HG03571 (cell line): ENCODE results near the gene CLOCK.

Experiments used
- ATAC-seq: cut with Tn5 transposase; IDR thresholded peaks from one replicate; pipeline ENCODE4 v1.9.1; 2021; ENCODE audit not compliant: unreplicated experiment

Gene CLOCK

DNA sequence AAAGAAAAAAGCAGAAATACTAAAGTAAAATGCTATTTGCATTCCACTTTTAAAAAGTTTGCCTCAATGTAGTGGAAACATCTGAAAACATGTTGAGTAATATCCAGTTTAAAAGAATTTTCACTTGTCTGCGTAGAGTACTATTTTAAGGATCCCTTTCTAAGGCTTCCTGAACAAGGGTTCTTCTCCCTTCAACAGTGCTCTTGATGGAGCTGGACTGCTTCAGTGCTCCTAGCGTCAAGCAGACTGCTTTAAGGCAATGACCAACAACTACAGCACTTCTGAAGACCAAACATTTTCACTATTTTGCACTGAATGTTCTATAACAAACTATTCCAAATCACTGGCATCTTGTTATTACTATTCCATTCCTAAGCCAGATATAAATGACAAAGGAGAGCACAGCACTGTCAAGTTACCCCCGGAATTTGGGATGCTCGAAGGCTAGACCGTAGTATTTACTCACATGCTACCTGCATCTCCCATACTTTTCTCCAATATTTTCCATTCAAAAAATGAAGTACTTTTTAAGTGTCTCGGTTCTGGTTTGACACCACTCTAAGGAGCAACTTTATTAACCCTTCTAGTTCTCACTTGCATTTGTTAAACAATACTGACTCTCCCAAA, 114.9 kb downstream of the CLOCK start:
- no peak for ATAC-seq

DNA sequence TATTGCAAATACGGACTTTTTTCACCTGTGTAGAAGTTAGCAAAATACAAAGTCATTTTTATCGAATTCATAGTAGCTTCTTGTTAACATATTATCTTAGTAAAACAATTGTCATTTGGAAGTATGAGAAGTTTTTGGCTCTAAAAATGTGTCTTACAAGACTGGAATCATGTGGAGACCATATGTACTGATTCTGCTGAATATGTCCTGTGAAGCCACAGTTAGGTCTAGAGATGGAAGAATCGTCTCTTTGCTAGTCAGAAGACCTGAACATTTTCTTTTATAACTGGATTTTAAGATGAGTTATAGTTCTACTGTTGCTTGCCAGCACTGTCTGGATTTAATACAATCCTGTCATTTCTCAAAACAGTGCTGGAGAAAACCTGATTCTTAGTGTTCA, 121.9 kb downstream of the CLOCK start:
- ATAC-seq: no peak

DNA sequence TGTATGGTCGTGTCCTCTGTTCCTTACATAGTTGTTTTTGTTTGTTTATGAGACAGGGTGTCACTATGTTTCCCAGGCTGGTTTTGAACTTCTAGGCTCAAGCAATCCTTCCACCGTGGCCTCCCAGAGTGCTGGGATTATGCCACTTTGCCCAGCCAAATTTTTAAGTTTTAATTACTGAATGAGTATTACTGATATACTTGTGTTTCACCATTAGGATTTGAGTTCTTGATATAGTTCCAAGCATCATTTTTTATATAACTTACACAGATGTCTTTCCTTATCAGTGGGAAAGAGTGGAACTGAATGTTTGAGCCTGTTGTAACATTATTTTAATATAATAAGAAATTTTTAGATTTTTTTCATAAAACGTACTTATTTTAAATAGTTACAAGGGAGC, 130.5 kb downstream of the CLOCK start:
- ATAC-seq: no peak

DNA sequence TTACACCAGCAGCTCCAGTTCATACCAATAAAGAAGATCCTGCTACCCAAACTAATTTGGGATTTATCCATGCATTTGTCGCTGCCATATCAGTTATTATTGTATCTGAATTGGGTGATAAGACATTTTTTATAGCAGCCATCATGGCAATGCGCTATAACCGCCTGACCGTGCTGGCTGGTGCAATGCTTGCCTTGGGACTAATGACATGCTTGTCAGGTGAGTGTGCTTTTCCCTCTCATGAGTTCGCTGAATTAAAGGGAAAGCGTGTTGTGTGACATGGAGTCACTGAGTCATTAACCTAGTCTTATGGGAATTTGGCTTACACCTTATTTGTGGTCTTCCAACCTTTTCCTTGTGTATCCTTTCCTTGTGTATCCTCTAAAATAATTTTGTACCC, 135.1 kb downstream of the CLOCK start:
- ATAC-seq: no peak

DNA sequence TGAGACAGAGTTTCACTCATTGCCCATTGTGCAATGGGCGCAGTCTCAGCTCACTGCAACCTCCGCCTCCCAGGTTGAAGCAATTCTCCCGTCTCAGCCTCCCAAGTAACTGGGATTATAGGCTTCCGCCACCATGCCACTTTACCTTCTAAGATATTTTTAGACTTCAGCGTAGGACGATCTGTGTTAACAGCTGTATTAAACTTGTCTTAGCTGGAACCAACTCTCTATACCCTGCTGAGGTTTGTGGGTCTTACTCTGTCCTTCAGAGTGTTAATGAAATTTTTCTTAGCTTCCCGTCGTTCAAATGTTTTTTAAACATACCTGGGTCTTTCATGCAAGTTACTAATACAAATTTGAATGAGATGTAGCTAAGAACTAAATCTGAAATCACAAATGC, 136.3 kb downstream of the CLOCK start:
- no peak for ATAC-seq

DNA sequence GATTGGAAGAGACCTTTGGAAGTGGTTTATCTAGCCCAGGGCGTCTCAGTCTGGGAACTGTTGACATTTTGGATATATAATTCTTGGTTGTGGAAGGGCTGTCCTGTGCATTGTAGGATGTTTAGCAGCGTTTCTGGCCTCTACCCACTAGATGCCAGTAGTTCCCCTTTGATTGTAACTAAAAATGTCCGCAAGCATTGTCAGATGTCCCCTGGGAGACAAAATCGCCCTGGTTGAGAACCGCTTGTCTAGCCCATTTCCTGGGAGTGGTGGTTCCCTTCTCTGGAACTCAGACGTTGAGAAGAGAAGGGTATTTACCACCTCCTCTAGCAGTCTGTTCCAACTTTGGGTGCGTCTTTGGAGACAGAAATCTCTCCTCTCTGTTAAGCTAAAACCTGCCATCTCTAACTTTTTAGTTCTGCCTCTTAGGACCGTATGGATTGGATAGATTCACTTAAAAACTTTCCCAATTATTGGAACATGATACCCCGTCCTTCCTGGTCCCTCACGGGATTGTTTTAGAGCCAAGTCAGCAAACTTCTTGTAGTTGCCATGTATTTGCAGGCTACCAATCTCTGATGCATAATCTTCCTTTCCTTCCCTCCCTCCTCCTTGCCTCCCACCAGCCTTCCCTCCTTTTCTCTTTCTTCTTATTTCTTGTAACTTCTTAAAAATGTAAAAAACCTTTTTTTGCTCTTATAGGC, 137.1 kb downstream of the CLOCK start:
- ATAC-seq: peak; percentile 74

DNA sequence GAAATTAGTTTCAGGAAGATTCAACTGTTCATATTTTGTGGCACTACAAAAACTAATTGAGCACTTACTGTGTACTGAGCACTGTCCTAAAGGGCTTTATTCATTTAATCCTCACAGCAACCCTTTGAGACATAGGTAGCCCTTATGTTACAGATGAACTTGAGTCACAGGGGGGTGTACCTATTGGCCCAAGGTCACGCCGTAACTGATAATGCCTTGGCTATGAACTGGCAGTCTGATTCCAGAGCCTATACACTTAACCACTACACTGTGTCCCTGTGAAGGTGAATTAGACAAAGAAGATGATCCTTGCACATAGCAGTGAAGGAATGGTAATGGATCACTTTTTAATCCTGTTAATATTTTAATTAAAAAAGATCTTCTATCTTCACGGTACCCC, 138.9 kb downstream of the CLOCK start:
- no peak for ATAC-seq

DNA sequence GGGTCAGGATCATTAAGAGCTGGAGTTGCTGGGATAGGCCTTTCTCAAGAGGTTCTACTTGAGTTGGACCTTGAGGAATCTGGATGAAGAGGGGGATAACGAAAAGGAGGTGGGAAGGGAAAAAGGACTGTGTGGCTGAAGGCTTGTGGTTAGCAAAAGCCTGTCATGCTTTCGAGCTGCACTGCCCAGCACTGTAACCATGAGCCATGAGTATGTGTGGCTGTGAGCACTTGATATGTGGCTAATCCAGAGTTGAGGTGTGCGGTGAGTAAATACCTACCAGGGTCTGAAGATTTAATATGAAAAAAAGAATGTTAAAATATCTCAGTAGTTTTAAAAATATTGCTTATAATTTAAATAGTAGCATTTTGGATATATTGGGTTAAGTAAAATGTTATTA, 139.6 kb downstream of the CLOCK start:
- no peak for ATAC-seq

DNA sequence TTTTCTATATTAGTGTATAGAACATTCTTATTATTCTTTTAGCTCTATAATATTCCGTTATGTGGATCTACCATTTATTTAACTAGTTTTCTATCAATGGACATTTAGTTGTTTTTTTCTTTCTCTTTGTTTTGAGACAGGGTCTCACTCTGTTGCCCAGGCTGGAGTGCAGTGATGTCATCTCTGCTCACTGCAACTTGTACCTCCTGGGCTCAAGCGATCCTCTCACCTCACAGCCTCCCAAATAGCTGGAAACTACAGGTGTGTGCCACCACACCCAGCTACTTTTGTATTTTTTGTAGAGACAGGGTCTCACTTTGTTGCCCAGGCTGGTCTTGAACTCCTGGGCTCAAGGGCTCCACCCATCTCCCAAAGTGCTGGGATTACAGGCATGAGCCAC, 140.2 kb downstream of the CLOCK start:
- no peak for ATAC-seq

DNA sequence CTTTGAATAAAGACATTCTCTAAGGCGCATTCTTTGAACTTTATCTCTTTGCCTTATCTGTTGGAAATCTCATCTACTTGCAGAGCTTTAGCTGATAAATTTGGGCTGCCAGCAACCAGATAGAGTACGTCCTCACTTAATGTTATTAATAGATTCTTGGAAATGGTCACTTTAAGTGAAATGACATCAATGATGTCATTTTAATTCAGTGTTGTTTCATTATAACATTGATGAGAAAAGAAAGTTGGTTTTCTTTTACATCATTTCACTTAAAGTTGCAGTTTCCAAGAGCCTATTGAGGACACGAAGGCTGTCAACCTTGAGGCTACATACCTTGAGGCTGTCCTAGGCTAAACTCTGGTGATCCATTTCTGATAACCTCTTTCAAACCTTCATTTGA, 141.6 kb downstream of the CLOCK start:
- ATAC-seq: no peak

DNA sequence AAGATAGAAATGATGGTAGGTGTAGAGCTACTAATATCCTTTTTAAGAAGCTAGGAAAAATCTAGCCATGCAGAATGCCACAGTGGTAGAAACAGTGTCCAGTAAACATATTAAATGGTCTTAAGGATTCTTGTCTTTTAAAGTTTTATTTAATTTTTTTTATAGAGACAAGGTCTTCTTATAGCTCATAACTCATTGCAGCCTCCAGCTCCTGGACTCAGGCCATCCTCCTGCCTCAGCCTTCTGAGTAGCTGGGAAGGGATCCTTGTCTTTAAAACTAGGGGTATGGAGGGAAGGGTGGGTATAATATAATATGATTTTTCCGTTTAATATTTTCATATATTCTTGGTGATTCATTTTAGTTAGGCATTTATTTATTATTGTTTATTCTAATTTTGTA, 147.1 kb downstream of the CLOCK start:
- no peak for ATAC-seq

DNA sequence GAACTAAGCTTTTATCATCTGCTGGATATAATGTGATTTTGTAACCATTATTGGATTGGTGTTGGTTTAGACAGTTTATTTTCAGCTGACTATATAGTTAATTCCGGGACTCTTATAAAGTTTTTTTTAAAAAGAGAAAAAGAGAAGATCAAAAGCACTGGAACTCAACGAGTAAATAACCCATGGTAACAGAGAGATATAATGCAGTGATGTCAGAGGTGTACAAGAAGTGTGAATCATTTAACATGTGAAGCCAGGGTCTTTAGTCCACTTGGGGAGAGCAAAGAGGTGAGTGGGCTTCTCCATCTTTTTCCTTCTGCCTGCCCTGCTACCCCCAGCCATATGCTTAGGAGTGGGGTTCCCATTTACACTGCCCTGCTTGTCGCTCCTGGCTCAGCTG, 147.7 kb downstream of the CLOCK start:
- ATAC-seq: no peak

DNA sequence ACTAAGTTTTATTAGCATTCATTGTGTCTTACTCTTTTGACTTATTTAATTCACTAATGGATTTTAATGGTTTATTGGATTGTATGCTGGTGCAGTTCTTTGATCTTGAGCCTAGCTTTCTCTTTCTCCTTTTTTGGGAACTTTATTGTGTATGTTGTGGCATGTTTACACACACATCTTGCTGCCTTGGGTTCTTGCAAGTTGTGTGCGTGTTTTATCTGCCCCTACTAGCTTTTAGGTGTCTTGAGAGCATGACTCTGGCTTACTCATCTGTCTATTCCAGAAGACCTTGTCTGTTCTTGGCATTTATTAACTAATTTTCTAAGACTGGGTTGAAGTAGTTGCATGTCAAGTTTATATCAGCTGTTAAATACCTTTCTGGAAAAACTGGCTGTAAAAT, 148.2 kb downstream of the CLOCK start:
- ATAC-seq: no peak

DNA sequence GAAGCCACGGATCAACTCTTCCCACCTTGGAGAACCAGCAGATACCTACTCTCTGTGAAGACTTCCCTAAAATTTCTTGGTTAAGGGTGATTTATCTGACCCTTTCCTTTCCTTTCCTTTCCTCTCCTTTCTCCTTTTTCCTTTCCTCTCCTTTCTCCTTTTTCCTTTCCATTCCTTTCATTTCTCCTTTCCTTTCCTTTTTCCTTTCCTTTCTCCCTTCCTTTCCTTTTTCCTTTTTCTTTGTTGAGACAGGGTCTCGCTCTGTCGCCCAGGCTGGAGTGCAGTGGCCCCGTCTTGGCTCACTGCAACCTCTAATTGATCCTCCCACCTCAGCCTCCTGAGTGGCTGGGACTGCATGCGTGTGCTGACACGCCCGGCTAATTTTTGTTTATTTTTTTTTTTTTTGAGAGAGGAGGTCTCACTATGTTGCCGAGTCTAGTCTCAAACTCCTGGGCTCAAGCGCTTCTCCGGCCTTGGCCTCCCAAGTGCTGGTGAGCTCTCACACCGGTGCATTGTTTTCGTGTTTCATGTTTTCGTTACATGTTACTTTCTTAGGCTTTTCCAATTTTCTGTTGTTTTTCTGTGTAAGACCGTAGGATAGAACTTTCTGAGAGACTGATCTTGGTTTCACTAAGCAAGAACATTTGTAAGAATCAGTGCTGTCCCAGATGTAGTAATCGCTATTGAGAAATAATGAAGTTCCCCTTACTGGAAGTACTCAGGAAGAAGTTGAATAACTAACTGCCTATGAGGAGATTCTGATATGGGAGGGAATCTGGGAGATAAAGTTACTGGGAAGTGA, 149.0 kb downstream of the CLOCK start:
- ATAC-seq: no peak

DNA sequence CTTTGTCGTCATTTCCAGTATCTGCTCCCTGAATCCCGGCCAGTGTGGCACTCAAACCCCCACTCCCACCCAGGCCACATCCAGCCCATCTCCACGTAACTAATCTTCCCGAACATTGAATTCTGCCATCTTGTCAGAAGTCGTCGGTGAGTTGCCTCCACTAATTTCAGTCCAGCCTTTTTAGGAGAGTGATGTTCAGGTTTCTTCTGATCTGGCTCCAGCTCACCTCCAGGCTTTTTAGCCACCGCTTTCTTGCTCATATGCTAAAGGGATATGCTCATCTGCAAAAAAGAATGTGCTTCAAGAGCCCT, 149.6 kb downstream of the CLOCK start:
- no peak for ATAC-seq

DNA sequence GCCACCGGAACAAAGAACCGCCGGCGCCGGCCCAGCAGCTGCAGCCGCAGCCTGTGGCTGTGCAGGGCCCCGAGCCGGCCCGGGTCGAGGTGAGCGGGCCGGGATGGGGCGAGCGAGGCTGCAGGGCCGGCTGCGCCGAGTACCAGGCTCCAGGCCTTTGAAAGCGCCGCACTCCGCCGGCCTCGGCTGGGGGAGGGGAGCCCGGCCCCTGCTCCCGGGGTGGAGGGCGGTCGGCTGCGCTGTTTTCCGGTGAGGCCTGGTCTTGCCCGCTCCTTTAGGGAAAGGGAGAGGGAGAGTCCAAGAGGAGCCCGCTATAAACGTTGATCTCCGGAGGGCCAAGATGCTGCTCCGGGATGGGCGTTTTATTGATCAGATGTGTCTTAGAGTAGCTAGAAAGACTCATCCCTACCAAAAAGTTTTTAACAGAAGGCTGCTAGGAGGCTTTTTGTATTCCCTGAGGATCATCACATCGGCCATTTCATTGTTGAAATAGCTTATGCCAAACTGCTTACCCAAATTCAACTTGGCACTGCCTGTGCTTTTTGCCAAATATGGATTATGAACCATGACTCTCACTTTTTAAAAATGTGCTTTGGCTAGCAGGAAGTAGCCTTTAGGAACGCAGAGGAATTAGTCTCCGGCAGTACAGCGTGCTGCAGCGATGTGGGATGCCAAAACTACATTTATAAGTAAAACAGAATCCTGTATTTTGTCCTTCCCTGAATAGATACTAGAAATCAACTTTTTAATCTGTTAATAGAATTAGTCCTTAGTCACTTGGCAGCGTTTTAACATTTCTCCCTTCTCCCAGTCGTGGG, 150.2 kb downstream of the CLOCK start:
- ATAC-seq: peak; percentile 28

DNA sequence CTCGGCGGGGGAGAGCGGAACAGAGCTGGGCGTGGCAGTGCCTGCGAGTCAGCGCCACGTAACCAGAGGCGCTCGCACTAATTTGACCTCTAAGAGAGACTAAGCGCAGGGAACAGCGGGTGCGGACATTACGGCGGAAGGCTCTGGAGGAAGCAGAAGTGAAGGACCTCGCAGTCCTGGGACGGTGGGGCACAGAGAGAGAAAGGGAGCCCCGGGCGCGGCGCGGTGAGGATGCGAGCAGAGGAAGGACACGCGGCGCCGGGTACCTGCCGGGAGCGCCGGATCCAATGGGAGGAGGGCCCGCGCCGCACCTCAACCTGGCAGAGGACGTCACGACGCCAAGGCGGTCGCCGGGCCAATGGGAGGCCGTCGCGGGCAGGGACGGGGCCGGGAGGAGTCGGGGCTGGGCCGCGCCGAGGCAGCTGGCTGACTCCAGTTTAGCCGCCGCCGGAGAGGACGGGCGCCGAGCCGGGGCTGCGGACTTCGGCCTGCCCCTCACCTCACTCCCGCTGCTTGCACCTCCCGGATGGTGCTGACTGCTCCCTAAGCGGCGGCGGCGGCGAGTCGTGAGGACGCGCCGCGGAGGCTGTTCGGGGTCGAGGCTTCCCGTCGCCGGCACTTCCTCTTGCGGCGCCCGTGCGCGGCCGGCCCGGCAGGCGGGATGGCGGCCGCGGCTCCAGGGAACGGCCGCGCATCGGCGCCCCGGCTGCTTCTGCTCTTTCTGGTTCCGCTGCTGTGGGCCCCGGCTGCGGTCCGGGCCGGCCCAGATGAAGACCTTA, 151.0 kb downstream of the CLOCK start, which contains the start of gene TMEM165:
Gene TMEM165, plus strand, starts transcription at position 429 of the 779 bp plus-strand sequence. Its CDS starts 233 bp downstream, at position 662.
- peak; percentile 94 for ATAC-seq

DNA sequence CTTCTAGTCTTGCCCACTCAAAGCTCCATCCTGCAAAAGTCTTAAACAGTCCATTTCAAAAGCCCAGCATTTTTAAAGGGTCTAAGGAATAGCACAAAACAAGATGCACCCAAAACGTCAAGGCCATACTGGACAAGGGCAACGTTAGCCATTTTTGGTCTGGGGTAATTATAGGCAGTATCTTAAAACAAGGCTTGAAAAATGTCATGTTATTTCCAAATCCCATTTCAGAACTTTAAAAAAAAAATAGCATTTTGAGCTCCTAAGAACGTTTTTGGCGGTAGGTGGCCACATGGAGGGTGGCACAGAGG, 151.5 kb downstream of the CLOCK start:
- peak; percentile 1 for ATAC-seq

DNA sequence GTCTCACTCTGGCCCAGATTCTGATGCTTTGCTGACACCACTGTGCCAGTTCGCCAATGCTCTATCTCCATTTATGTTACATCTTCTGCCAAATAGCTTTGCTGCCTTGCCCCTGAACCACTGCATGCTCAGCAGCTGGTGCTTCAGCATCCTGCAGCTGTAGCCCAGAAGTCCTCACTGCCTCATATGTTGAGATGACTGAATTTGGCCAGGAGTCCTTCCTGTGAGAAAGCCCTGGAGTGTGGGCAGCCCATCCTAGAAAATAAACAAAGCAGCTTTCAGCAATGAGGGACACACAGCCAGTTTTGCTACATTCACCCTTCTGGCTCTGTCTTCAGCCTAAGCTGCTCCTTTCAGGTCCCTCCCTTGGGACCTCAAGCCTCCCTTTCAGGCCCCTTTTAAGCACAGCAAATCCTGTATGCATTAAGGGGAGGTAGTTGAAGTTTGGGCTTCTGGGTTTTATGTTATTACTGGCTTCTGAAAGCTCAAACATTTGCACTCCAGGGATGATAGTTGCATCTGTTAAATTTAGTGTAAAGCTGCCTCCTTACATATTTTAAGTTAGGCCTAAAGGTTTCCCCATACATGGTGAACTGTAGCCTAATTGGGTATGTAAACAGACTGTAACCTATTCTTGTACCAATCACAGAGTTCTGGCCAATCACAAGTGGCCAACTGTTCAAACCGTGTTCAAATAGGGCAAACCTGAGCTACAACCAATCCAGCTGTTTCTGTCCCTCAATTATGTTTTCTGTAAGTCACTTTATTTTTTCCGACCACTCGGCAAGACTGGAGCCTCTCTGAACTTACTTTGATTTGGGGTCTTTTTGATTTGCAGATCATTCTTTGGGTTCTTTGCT, 153.0 kb downstream of the CLOCK start:
- no peak for ATAC-seq

DNA sequence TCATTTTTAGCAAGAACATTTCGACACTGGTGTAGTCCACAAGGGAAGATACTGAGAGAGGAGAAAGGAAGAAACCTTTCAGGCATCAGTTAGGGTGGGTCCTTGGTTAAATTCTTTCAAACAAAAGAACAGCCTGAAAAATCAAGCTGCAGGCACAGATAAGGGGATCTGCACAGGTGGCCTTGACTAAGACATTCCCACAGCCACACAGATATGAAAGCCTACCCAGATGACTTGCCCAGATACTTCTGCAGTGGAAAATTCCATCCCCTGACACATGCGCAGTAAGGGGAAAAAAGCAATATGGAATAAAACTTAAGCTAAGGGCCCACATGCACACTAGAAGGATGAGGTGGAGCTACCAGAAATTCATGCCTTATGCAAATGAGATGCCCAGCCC, 159.9 kb downstream of the CLOCK start:
- ATAC-seq: no peak
